Peyer's patch (tissue), 4 donors: ENCODE results near the gene RBM19. TPM values are rescaled to one million over a fixed set of nuclear protein-coding genes. Genes with fewer than 3 reads are reported as not detected.
"Not testable (repeated sequence)": the region's sequence is repeated elsewhere in the genome, so short reads cannot be mapped to it uniquely, and the experiment has no call there.

Source experiments
- DNase-seq, 3 donors: peaks; one replicate each; pipeline ENCODE4 v3.0.0-alpha.2; 2017 to 2019
- H3K27ac ChIP-seq, 4 donors: fragments of 200-600 bp; sonication (generic); one replicate each; pipeline ENCODE4 v1.5.1; 2016 to 2019
- H3K27me3 ChIP-seq, 2 donors: fragments of 200-600 bp; sonication (generic); one replicate each; pipeline ENCODE4 v1.5.1; 2019
- H3K36me3 ChIP-seq, 3 donors: fragments of 200-600 bp; sonication (generic); one replicate each; pipeline ENCODE4 v1.5.1; 2016 to 2019
- H3K4me1 ChIP-seq, 4 donors: fragments of 200-600 bp; sonication (generic); one replicate each; pipeline ENCODE4 v1.5.1; 2016 to 2019
- H3K4me3 ChIP-seq, 4 donors: fragments of 200-600 bp; sonication (generic); 1 replicate in 3 of 4; 2 replicates in 1 of 4; pipeline ENCODE4 v1.5.1; 2016 to 2019; ENCODE audit warnings: mild to moderate bottlenecking in 1 of 4
- H3K9me3 ChIP-seq, 4 donors: fragments of 200-600 bp; sonication (generic); one replicate each; pipeline ENCODE4 v1.5.1; 2016 to 2019; ENCODE audit warnings: mild to moderate bottlenecking in 1 of 4
- POLR2A ChIP-seq, 2 donors: fragments of 450-650 bp; IDR thresholded peaks; one replicate each; pipeline ENCODE4 v1.5.1; 2017; ENCODE audit warnings: antibody characterized with exemption in 2 of 2, mild to moderate bottlenecking in 2 of 2, moderate library complexity in 2 of 2
- total RNA-seq, 4 donors: library from RNA; depleted of rRNA; stranded (reverse); fragments of >200 nt; gene quantifications; one replicate each; pipeline ENCODE4 v1.1.0, GENCODE V29; 2016
- TF ChIP-seq, protein P1 (sequence below), 6 experiments: fragments of 450-650 bp in 4 of 6; fragments of 200-600 bp in 2 of 6; sonication (generic) in 1 of 6; IDR thresholded peaks; one replicate each; pipeline ENCODE4 v1.5.1; 2017 to 2019; ENCODE audit warnings: antibody characterized with exemption in 6 of 6, mild to moderate bottlenecking in 3 of 6, moderate library complexity in 1 of 6

RBM19 gene
- total RNA-seq, 4 donors from 2014 or later: 20.7 to 178 (median 48.0) TPM

DNA sequence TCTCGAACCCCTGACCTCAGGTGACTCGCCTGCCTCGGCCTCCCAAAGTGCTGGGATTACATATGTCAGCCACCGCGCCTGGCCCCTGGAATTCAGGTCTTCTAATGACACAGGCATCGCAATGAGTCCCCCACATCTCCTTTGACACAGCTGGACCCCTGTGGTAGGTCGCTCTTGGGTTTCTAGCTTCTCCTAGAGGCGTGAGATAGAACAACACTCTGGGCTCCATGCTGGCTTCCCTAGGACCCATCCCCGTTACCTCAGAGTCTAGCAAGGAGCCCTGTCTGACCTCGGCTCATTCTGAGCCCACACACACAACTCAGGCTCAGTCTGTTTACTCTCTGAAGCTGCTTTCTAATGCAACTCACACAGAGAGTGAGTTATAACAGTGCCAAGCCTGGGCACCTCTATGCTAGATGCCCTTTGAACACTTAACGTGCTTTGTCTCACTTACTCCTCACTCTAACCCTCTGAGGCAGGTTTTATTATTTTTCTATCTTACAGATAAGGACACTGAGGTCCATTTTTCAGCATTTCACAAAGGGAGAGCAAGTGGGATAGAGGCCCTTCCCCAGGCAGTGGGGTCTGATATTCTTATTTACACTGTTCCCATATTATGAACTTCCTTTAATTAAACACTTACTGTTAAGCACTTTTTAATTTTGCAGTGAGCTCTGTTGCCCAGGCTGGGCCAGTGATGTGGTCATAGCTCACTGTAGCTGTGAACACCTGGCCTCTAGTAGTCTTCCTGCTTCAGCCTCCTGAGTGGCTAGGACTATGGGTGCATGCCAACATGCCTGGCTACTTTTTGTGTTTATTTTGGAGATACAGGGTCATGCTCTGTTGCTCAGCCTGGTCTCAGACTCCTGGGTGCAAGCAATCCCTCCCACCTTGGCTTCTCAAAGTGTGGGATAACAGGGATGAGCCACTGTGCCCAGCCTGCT, 40.6 kb upstream of the RBM19 start:
- Histone ChIP-seq H3K27me3 (no peaks in the 10 kb centered on the region), H3K27ac (no peak overlapping the region), H3K4me3 (no peak overlapping the region), H3K9me3 (no peaks in the 10 kb centered on the region), H3K4me1 (no peaks in the 10 kb centered on the region), H3K36me3 (no peaks in the 10 kb centered on the region)
- no peak for DNase-seq
- TF ChIP-seq POLR2A (IDR thresholded peaks at IDR 0.05): no peak
- TF ChIP-seq, protein P1, sequence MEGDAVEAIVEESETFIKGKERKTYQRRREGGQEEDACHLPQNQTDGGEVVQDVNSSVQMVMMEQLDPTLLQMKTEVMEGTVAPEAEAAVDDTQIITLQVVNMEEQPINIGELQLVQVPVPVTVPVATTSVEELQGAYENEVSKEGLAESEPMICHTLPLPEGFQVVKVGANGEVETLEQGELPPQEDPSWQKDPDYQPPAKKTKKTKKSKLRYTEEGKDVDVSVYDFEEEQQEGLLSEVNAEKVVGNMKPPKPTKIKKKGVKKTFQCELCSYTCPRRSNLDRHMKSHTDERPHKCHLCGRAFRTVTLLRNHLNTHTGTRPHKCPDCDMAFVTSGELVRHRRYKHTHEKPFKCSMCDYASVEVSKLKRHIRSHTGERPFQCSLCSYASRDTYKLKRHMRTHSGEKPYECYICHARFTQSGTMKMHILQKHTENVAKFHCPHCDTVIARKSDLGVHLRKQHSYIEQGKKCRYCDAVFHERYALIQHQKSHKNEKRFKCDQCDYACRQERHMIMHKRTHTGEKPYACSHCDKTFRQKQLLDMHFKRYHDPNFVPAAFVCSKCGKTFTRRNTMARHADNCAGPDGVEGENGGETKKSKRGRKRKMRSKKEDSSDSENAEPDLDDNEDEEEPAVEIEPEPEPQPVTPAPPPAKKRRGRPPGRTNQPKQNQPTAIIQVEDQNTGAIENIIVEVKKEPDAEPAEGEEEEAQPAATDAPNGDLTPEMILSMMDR (IDR thresholded peaks at IDR 0.05): no peak

DNA sequence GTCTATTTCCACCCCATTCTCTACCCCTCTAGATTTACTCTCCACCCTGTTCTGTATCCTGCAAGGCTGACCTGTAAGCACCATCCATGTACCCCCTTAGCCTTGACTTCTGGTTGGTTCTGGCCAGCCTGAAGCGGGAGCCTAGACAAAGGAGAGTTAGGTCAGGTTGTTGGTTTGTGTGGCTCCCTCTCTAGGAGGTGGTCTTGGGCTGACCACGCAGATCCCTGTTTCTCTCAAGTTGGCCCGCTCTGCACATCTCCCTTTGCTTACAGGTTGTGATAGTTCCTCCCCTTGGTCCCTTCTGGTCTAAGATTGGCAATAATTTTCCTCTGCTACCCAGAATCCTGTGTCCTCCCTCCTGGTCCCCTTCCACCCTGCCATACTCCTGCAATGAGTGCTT, 38.3 kb upstream of the RBM19 start:
- no peaks in the 10 kb centered on the region for H3K4me1 ChIP-seq
- H3K36me3 ChIP-seq: no peaks in the 10 kb centered on the region
- H3K4me3 ChIP-seq: no peak overlapping the region
- H3K27ac ChIP-seq: no peak overlapping the region
- TF ChIP-seq, protein P1 (IDR thresholded peaks at IDR 0.05): no peak
- TF ChIP-seq POLR2A (IDR thresholded peaks at IDR 0.05): no peak
- no peaks in the 10 kb centered on the region for H3K27me3 ChIP-seq
- DNase-seq: no peak
- H3K9me3 ChIP-seq: no peaks in the 10 kb centered on the region

DNA sequence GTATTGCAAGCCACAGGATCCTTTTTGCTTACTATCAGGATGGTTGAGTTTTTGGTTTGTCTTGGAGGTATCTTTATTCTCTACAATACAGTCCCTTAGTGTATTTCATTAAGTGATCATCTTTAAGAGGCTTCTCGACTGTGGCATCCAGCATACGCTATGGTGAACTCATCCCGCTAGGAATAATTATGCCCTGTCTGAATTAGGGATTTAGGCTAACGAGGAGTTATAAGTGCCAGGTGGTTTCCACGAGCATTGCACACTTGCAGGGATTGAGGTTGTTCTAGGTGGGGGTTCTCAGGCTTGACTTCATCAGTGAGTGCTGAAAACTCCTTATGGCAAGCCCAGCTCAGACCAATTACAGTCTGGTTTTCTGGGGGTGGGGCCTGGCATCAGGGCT, 37.2 kb upstream of the RBM19 start:
- TF ChIP-seq, protein P1 (IDR thresholded peaks at IDR 0.05): no peak
- TF ChIP-seq POLR2A (IDR thresholded peaks at IDR 0.05): no peak
- no peak overlapping the region for H3K27ac ChIP-seq
- H3K9me3 ChIP-seq: no peaks in the 10 kb centered on the region
- no peaks in the 10 kb centered on the region for H3K36me3 ChIP-seq
- no peaks in the 10 kb centered on the region for H3K27me3 ChIP-seq
- no peak overlapping the region for H3K4me3 ChIP-seq
- DNase-seq: no peak
- H3K4me1 ChIP-seq: no peaks in the 10 kb centered on the region

DNA sequence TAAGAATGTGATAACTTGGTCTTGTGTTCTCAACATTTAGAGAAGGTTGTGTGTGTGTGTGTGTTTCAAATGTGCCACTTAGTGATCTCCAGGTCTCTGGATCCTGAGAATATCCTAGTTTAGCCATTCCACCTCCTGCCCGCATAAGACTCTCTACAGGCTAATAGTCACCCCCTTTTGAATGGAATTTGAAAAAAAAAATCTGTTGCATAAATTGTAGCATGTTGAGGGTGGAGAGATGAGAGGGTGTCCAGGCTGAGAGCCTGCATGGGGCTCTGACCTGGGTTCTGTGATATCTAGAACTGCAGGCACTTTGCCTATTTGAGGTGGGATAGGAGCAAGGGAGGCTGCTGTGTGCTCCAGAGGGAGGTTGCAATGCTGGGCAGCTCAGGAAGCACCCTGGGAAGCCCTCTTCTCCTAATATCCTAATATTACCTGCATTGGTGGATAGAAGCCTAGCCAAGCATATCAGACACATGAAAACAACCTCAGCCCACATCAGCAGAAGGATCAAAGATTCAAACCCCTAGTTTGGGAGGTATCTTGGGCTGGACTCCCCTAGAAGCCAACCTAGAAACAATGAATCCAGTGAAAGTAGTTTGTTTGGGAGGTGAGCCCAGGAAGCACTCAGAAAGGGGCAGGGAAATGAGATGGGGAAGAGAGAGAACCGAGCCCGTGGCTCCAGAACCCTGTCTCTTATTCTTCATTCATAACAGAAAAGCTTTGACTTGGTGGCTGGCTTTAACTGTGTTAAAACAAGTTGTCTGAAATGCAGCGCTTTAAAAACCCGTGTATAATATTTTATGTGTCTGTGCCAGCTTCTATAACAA, 35.6 kb upstream of the RBM19 start:
- TF ChIP-seq, protein P1 (IDR thresholded peaks at IDR 0.05): no peak
- TF ChIP-seq POLR2A (IDR thresholded peaks at IDR 0.05): no peak
- H3K27me3 ChIP-seq: no peaks in the 10 kb centered on the region
- H3K36me3 ChIP-seq: no peaks in the 10 kb centered on the region
- H3K9me3 ChIP-seq: no peaks in the 10 kb centered on the region
- no peaks in the 10 kb centered on the region for H3K4me1 ChIP-seq
- no peak for DNase-seq
- H3K4me3 ChIP-seq: no peak overlapping the region
- no peak overlapping the region for H3K27ac ChIP-seq

DNA sequence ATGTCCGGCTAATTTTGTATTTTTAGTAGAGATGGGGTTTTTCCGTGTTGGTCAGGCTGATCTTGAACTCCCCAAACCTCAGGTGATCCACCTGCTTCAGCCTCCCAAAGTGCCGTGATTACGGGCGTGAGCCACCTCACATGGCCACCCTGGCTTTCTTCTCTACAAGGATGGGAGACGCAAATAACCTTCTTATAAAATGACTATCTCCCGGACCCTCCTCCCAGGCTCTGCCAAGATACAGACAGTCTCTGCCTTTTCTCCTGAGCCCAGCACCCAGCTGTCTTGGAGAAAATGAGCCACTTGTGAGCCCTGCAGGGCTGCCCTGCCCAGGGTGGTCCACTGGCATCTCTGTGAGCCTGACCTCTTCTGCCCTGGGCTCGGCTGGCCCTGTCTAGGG, 34.7 kb upstream of the RBM19 start:
- H3K4me1 ChIP-seq: no peaks in the 10 kb centered on the region
- DNase-seq: no peak
- no peaks in the 10 kb centered on the region for H3K9me3 ChIP-seq
- H3K4me3 ChIP-seq: no peak overlapping the region
- no peak for TF ChIP-seq POLR2A (IDR thresholded peaks at IDR 0.05)
- TF ChIP-seq, protein P1 (IDR thresholded peaks at IDR 0.05): no peak
- no peaks in the 10 kb centered on the region for H3K36me3 ChIP-seq
- no peaks in the 10 kb centered on the region for H3K27me3 ChIP-seq
- no peak overlapping the region for H3K27ac ChIP-seq

DNA sequence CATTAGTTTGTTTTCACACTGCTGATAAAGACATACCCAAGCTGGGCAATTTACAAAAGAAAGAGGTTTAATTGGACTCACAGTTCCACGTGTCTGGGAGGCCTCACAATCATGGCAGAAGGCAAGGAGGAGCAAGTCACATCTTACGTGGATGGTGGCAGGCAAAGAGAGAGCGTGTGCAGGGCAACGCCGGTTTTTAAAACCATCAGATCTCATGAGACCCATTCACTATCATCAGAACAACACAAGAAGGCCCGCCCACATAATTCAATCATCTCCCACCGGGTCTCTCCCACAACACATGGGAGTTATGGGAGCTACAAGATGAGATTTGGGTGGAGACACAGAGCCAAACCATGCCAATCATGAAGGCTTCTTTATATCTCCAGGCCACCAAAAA, 34.1 kb upstream of the RBM19 start:
- DNase-seq, H3K36me3 ChIP-seq, H3K27ac ChIP-seq, H3K4me3 ChIP-seq, H3K9me3 ChIP-seq, H3K27me3 ChIP-seq, H3K4me1 ChIP-seq: not testable (repeated sequence)
